Testis (tissue), 2 donors: ENCODE results near the gene CBARP.

ENCODE experiments used
- POLR2A ChIP-seq: fragments of 450-650 bp; IDR thresholded peaks from one replicate; pipeline ENCODE4 v1.6.1; 2017; ENCODE audit warnings: antibody characterized with exemption, mild to moderate bottlenecking, moderate library complexity
- TF ChIP-seq, protein P1 (sequence below), 3 experiments: fragments of 450-650 bp in 2 of 3; fragments of 200-600 bp in 1 of 3; sonication (generic) in 1 of 3; IDR thresholded peaks; one replicate each; pipeline ENCODE4 v1.5.1; 2016 to 2019; ENCODE audit warnings: antibody characterized with exemption in 3 of 3, mild to moderate bottlenecking in 2 of 3, moderate library complexity in 1 of 3

DNA sequence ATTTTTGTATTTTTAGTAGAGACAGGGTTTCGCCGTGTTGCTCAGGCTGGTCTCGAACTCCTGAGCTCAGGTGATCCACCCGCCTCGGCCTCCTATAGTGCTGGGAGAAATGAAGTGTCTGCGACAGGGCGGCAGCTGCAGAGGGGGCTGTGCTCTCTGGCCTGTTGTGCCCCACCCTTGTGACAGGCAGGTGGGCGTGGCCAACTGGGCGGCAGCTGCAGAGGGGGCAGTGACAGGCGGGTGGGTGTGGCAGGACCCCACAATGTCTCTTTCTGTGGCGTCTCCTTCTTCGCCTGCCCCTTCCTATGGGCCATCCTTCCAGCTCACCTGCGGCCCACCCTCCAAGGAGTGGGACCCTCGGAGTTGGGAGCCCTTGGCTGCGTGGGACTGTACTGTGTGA, 20.4 kb downstream of the CBARP start:
- TF ChIP-seq, protein P1, sequence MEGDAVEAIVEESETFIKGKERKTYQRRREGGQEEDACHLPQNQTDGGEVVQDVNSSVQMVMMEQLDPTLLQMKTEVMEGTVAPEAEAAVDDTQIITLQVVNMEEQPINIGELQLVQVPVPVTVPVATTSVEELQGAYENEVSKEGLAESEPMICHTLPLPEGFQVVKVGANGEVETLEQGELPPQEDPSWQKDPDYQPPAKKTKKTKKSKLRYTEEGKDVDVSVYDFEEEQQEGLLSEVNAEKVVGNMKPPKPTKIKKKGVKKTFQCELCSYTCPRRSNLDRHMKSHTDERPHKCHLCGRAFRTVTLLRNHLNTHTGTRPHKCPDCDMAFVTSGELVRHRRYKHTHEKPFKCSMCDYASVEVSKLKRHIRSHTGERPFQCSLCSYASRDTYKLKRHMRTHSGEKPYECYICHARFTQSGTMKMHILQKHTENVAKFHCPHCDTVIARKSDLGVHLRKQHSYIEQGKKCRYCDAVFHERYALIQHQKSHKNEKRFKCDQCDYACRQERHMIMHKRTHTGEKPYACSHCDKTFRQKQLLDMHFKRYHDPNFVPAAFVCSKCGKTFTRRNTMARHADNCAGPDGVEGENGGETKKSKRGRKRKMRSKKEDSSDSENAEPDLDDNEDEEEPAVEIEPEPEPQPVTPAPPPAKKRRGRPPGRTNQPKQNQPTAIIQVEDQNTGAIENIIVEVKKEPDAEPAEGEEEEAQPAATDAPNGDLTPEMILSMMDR (IDR thresholded peaks at IDR 0.05) = no peak
- TF ChIP-seq POLR2A = no peak
